Natural killer cell (primary cell): Measurements from ENCODE around the gene SCN3A. TPM values are rescaled to one million over a fixed set of nuclear protein-coding genes. Genes with fewer than 3 reads are reported as not detected.

ENCODE experiments used
- ATAC-seq, 3 donors: fragments of 150-1000 bp in 2 of 3; fragments of 200-7000 bp in 1 of 3; cut with Tn5 transposase; 1 replicate in 1 of 3; 2 replicates in 2 of 3; pipeline ENCODE4 v1.10.0; 2021; ENCODE audit warnings: mild to moderate bottlenecking in 2 of 3, moderate library complexity in 2 of 3
- DNase-seq, 2 donors: peaks; one replicate each; pipeline versions ENCODE4 v3.0.0 to v3.0.0-alpha.2; 2013 to 2021; ENCODE audit warnings: mixed read lengths in 1 of 2
- H3K27ac ChIP-seq: one replicate; pipeline ENCODE4 v1.5.1; 2013; ENCODE audit warnings: mild to moderate bottlenecking, low read length
- H3K27me3 ChIP-seq: one replicate; pipeline ENCODE4 v1.6.1; 2013; ENCODE audit warnings: low read length; ENCODE audit not compliant: control insufficient read depth, insufficient read depth
- H3K36me3 ChIP-seq: one replicate; pipeline ENCODE4 v1.6.1; 2013; ENCODE audit warnings: low read length; ENCODE audit not compliant: control insufficient read depth, insufficient read depth
- H3K4me1 ChIP-seq: one replicate; pipeline ENCODE4 v1.6.1; 2013; ENCODE audit warnings: low read length; ENCODE audit not compliant: control insufficient read depth, insufficient read depth
- H3K4me3 ChIP-seq: one replicate; pipeline ENCODE4 v1.5.1; 2013; ENCODE audit warnings: low read length
- H3K9me3 ChIP-seq: one replicate; pipeline ENCODE4 v1.6.1; 2013; ENCODE audit warnings: low read length; ENCODE audit not compliant: control insufficient read depth, insufficient read depth
- H3K27ac Mint-ChIP-seq, 2 donors: one replicate each; pipeline ENCODE4 v1.8.0; 2022; ENCODE audit warnings: mild to moderate bottlenecking in 2 of 2, mixed read lengths in 2 of 2, moderate library complexity in 1 of 2
- H3K27me3 Mint-ChIP-seq, 2 donors: one replicate each; pipeline ENCODE4 v1.8.0; 2022; ENCODE audit warnings: low read depth in 2 of 2, mixed read lengths in 2 of 2
- H3K36me3 Mint-ChIP-seq: one replicate; pipeline ENCODE4 v1.8.0; 2022; ENCODE audit warnings: mixed read lengths
- H3K4me1 Mint-ChIP-seq, 2 donors: one replicate each; pipeline ENCODE4 v1.8.0; 2022; ENCODE audit warnings: mixed read lengths in 2 of 2
- H3K4me3 Mint-ChIP-seq: one replicate; pipeline ENCODE4 v1.8.0; 2022; ENCODE audit warnings: mild to moderate bottlenecking, moderate library complexity, mixed read lengths
- H3K9me3 Mint-ChIP-seq, 2 donors: one replicate each; pipeline ENCODE4 v1.8.0; 2022; ENCODE audit warnings: mixed read lengths in 2 of 2
- WGBS: methylation state at CpG from one replicate; pipeline ENCODE4 v1.1.7; 2013; ENCODE audit warnings: missing lambda C conversion rate; ENCODE audit not compliant: insufficient coverage; 5-methylcytosine and 5-hydroxymethylcytosine counted together
- intact Hi-C: fragments of 100-400 bp; cut with micrococcal nuclease; formaldehyde crosslinking; loops from one replicate; pipeline ENCODE4 v1.14.2; 2022
- total RNA-seq, 4 donors: library from RNA; stranded (reverse); fragments of 120-200 nt in 1 of 4; gene quantifications; one replicate each; pipeline versions ENCODE4 v1.2.3 to v1.2.4, GENCODE V29; 2013 to 2022
- TF ChIP-seq, protein P1 (sequence below): fragments of 200-600 bp; IDR thresholded peaks from one replicate; pipeline ENCODE4 v1.8.0; 2022; ENCODE audit warnings: antibody characterized with exemption

Gene SCN3A
- total RNA-seq, 3 donors from 2014 or later (not counting 1 experiment from before 2014, with no cell fraction given): 0.05 to 0.58 TPM; not detected in 1

DNA sequence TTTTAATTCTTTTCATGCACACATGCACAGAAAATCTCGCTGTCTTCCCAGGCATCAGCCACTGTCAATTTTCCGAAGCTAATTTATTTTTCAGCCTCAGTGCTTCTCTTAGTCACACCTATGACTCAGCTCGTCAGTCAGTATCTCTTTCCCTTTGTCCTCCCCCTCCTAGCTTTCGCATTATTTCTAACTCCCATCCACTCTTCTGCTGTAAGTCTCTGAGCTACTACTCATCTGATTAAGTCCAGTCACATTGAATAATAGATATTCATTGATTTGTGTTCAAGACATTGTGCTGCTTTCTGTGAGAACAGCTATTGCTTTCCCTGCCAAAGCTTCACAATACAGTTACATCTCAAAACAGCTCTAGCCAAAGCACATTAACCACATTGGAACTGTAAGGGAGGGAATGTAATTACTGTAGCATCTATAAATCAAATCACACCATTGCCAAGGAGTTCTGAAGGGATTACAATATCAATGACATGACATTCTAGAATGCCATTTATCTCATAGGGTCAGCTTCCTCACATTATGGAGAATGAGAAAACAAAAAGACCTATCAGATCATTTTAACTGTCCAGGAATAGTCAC lies 89.4 kb downstream of the SCN3A start:
- DNase-seq (no peak), ATAC-seq (no peak)
- H3K4me1 ChIP-seq: no peaks in the 10 kb centered on the region
- no peak overlapping the region for H3K27ac Mint-ChIP-seq
- TF ChIP-seq, protein P1, sequence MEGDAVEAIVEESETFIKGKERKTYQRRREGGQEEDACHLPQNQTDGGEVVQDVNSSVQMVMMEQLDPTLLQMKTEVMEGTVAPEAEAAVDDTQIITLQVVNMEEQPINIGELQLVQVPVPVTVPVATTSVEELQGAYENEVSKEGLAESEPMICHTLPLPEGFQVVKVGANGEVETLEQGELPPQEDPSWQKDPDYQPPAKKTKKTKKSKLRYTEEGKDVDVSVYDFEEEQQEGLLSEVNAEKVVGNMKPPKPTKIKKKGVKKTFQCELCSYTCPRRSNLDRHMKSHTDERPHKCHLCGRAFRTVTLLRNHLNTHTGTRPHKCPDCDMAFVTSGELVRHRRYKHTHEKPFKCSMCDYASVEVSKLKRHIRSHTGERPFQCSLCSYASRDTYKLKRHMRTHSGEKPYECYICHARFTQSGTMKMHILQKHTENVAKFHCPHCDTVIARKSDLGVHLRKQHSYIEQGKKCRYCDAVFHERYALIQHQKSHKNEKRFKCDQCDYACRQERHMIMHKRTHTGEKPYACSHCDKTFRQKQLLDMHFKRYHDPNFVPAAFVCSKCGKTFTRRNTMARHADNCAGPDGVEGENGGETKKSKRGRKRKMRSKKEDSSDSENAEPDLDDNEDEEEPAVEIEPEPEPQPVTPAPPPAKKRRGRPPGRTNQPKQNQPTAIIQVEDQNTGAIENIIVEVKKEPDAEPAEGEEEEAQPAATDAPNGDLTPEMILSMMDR: no peak
- no peaks in the 10 kb centered on the region for H3K36me3 ChIP-seq
- no peaks in the 10 kb centered on the region for H3K4me1 Mint-ChIP-seq
- no peaks in the 10 kb centered on the region for H3K27me3 Mint-ChIP-seq
- H3K4me3 ChIP-seq: no peak overlapping the region
- H3K36me3 Mint-ChIP-seq: no peaks in the 10 kb centered on the region
- H3K9me3 Mint-ChIP-seq: no peaks in the 10 kb centered on the region
- H3K9me3 ChIP-seq: no peaks in the 10 kb centered on the region
- no peaks in the 10 kb centered on the region for H3K27me3 ChIP-seq
- intact Hi-C loops: no loop called here
- no peak overlapping the region for H3K4me3 Mint-ChIP-seq
- no peak overlapping the region for H3K27ac ChIP-seq
- WGBS: 82% methylated on average over 4 of the region's 4 CpGs

DNA sequence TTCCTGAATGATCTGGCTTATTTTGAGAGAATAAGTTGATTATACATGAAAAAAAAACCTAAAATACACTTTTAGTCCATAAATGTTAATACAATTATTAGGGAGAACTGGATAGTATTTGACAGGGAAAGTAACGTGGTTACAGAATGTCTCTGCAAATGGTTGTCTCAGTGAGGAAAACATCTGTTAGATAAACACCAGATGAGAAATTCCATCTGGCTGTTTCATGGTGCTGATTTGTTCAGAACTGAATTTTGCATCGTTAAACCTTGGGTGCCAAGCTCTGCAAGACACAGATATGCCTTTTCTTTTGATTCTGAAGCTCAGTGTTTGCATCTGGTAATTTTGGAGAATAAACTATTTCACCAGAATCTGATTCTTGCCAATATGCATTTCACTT lies 90.4 kb downstream of the SCN3A start:
- Histone ChIP-seq H3K4me3 (no peak overlapping the region), H3K36me3 (no peaks in the 10 kb centered on the region), H3K27me3 (no peaks in the 10 kb centered on the region), H3K4me1 (no peaks in the 10 kb centered on the region), H3K27ac (no peak overlapping the region), H3K9me3 (no peaks in the 10 kb centered on the region)
- Mint-ChIP-seq H3K4me1 (no peaks in the 10 kb centered on the region), H3K27me3 (no peaks in the 10 kb centered on the region), H3K4me3 (no peak overlapping the region), H3K9me3 (no peaks in the 10 kb centered on the region), H3K36me3 (no peaks in the 10 kb centered on the region), H3K27ac (no peak overlapping the region)
- TF ChIP-seq, protein P1: no peak
- no peak for DNase-seq
- WGBS: 85% methylated on average over 2 of the region's 2 CpGs
- no peak for ATAC-seq
- intact Hi-C loops: no loop called here

DNA sequence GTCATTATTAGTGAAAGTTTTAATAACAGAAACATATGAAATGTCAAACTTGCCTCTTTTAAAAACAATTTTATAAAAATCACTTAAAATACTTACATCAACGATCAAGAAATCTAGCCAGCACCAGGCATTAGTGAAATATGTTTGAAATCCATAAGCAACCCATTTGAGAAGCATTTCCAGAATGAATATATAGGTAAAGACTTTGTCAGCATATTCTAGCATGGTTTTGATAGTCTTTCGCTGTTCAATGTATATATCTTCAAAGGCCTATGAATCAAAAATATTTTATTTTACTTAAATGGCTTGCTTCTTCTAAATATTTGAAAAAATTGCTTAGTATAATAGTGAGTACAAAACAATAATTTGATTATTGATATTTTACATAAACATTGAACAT lies 91.1 kb downstream of the SCN3A start:
- no CpG with 5 or more reads among the region's 2 CpGs for WGBS
- no peaks in the 10 kb centered on the region for H3K4me1 ChIP-seq
- no peak overlapping the region for H3K27ac ChIP-seq
- H3K4me3 ChIP-seq: no peak overlapping the region
- Mint-ChIP-seq H3K9me3 (no peaks in the 10 kb centered on the region), H3K36me3 (no peaks in the 10 kb centered on the region), H3K4me1 (no peaks in the 10 kb centered on the region), H3K27ac (no peak overlapping the region), H3K27me3 (no peaks in the 10 kb centered on the region), H3K4me3 (no peak overlapping the region)
- TF ChIP-seq, protein P1: no peak
- no peaks in the 10 kb centered on the region for H3K9me3 ChIP-seq
- no peaks in the 10 kb centered on the region for H3K36me3 ChIP-seq
- ATAC-seq (no peak), DNase-seq (no peak)
- intact Hi-C loops: no loop called here
- H3K27me3 ChIP-seq: no peaks in the 10 kb centered on the region

DNA sequence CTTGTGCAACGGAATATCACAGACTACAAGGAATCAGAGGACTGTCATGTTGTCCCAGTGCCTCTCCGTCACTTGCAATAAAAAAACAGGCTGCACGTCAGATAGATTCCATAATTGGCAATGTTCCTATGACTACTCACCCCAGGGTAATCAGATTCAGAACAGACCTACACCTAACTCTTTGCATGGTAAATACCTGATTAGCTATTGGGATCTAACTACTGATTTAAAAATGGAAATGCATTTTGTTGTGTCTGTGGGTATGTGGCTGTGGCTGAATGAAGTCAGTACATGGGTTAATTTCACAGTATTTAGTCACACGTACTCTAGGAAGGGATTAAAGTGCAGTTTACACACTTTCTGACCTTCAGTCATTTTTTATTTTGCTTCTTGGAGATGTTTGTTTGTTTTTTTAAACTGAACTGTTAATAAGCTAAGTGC lies 91.7 kb downstream of the SCN3A start:
- intact Hi-C loops: no loop called here
- Histone ChIP-seq H3K9me3 (no peaks in the 10 kb centered on the region), H3K27me3 (no peaks in the 10 kb centered on the region), H3K4me3 (no peak overlapping the region), H3K36me3 (no peaks in the 10 kb centered on the region), H3K4me1 (no peaks in the 10 kb centered on the region), H3K27ac (no peak overlapping the region)
- WGBS: 56% methylated on average over 4 of the region's 4 CpGs
- DNase-seq: no peak
- ATAC-seq: no peak
- no peaks in the 10 kb centered on the region for H3K4me1 Mint-ChIP-seq
- no peak overlapping the region for H3K27ac Mint-ChIP-seq
- no peaks in the 10 kb centered on the region for H3K36me3 Mint-ChIP-seq
- H3K9me3 Mint-ChIP-seq: no peaks in the 10 kb centered on the region
- no peaks in the 10 kb centered on the region for H3K27me3 Mint-ChIP-seq
- TF ChIP-seq, protein P1: no peak
- H3K4me3 Mint-ChIP-seq: no peak overlapping the region
